GM21786 (cell line): ENCODE results near the gene PTPRU.

ENCODE experiments used
- ATAC-seq: cut with Tn5 transposase; IDR thresholded peaks from one replicate; pipeline ENCODE4 v1.9.1; 2021; ENCODE audit not compliant: unreplicated experiment

The PTPRU gene

DNA sequence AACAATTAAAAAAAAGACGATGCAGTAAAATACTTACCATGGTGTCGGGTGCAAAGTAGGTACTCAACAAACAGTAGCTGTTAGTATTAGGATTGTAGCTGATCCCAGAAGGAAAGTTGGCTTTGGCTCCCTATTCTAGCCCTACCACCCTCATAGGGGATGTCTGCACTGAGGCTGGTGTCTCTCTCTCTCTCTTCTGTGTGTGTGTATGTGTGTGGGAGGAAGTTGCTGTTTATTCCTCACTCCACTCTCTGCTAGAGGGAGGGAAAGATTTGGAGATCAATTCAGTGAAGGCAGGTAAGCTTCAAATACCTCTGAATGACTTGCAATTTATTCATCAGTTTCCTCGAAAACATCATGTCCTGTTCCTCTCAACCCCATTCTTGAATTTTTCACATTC lies 124.4 kb downstream of the PTPRU start:
- ATAC-seq, result no peak

DNA sequence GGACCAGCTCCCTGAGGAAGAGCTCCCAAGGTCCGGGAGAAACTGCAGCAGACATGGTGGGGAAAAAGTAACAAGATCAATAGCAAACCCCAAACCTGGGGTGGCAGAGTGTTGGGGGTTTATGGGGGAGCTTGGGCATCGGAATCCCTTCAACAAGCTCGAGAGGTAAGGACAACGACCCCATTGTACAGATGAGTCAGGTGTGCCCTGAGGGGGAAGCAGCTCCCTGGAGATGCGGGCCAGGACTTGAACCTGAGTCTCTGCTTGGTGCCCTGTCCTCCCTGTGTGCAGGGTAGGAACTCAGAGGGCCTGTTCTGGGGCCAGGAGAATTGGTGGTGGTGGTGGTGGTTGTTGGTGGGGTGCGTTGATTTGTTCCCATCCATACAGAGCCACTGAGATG lies 125.4 kb downstream of the PTPRU start:
- no peak for ATAC-seq

DNA sequence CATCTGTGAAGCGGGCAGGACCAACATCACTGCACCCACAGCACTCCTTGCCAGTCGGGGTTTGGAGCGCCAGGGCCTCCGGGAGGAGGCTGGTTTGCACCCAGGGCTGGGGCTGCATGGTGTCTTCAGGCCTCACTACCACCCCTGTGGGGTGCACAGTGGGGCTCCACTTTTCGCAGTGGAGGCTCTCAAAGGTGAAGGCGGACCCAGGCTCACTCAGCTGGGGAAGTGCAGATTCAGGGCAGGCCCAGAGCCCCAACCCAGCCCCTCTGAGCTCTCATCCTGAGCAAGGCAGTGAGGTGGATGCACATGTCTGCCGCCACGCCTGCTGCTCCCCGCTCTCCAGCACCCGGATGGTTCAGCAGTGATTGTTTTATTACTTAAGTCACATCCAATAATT lies 125.8 kb downstream of the PTPRU start:
- no peak for ATAC-seq

DNA sequence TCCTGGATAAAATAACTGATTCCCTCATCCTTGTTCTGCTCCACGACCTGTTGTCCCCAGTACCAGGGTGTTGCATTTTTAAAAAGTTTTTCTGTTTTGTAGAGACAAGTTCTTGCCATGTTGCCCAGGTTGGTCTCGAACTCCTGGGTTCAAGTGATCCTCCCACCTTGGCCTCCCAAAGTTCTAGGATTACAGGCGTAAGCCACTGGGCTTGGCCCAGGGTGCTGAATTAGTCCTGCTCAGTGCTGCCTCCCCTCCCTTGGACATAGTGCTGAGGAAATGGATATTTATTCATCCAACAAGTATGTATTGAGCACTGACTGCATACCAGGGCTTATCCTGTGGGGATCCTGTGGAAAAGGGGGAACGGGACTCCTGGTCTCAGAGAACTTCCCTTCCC lies 126.4 kb downstream of the PTPRU start:
- ATAC-seq, result no peak

DNA sequence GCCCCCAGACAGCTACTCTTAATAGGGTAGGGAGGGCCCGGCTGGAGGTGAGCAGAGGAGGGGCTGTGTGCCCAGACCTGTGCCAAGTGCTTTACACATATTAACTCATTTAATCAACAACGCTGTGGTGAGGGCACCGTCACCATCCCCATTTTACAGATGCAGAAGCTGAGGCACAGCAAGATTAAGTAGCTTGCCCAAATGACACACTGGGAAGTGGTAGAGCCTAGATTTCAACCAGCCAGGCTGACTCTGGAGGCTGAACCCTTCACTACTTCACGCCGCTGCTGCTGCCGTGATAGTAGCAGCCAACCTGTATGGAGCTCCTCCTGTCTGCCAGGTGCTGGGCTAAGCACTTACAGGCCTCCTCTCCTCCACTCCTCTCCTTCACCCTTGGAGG lies 127.2 kb downstream of the PTPRU start:
- ATAC-seq, result no peak

DNA sequence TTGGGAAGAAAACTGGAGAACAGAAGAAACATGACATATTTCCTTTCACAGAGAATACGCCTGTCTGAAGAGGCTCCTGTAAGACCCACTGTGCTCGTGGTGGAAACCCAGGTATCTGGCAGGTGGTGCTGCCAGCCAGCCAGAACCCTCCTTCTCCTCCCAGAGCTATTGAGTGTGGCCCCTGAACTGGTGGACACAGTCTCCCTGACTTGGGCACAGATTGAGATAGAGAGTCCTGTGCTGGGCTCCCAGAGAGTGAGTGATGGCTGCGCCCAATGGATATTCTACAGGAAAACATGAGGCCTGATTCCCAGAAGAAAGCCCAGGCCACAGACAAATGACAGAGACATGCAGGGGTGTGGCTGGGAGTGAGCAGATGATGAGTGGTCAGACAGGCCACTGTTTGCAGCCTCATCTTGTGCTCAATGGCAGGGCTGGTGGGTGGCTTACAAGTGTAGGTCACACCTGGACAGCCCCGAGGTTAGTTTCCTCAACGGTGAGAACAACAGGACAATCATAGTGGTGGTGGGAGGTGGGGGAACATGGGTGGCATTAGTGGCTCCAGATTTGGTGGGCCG lies 127.9 kb downstream of the PTPRU start:
- ATAC-seq, result no peak

DNA sequence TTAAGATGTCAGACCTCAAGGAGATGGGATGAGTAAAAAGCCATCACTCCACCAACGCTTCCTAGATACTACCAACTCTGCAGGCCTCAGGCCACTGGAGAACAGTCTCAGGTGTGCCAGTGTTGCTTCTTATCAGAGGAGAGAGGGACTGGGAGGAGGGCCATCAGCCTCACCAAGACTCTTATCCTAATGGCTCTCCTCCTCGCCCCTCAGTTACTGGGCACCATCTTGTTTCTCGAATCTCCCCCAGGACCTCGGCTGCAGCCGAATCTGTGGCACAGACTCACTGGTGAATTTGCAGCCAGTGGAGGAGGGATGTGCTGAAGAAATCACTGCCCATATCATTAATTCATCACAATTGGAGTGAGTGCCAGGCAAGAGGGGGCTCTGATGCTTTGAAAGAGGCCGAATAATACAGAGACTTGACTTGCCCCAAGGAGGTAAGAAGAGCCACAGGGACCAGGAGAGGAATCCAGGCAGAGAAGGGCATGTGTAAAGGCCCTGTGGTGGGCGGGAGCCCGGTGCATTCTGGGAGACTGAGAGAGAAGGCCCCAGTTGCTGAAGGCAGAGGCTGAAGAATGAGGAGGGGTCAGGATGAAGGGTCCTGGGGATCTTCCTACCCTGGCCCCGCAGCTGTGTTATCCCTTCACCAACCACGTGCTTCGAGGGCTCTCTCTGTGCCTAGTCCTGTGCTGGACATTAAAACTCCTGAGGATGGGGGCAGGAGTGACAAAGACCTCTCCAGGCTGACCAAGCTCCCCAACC lies 129.8 kb downstream of the PTPRU start:
- ATAC-seq, result no peak

DNA sequence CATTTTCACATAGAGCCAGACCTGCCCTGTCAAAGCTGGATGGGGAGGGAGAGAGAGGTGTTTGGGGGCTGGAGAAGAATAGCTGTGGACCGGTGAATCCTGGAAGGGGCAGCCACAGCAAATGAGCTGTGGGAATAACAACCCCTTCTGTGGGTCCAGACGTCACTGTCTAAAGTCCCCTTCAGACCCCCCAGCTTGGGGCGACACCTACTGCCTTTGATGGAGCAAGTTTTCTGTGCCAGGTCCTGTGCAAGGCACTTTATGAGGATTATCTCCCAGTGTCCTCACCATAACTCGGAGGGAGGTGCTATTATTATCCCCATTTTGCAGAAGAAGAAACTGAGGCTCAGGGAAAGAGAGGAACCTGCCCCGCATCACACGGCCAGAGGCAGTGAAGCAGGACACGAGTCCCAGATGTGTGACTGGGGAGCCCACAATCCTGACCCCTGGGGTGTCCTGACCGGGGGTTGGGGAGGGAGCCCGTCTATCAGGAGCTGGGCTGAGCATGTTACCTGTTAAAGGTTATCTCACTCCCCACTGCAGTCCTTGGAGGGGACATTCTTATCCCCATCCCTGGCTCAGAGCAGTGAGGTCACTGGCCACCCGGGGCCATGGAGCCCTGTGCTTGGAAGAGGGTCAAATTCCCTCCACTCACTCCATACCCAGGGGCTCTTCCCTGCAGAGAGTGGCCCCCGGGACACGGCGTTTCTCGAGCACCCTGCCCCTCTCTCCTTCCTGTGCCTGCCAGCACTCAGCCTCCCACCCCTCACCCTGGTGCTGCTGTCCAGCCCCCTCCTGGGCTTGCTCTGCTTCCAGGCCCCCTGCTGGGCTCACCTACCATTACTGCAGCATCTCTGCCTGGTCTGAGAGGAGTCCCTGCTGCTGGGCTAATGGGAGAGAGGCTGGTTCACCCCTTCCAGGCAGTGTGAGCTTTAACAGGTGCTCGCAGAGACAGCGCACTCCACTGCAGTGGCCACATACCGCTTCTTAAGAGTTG lies 132.9 kb downstream of the PTPRU start:
- ATAC-seq, result no peak

DNA sequence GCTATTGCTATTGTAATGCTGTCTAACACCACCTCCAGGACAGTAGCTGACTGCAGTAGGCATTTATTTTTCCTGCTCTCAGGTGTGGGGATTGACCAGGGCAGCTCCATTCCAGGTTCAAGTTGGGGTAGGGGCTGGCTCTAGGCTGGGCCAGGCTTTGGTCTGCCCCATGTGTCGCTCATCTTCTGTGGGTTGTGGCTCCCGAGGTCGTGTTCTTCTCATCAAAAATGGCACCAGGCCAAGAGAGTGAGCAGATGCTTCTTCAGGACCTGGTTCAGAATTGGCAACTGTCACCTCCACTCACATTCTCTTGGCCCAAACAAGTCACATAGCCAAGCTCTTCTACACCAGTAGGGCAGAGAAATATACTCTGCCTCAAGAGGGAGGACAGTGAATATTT lies 133.7 kb downstream of the PTPRU start:
- no peak for ATAC-seq

DNA sequence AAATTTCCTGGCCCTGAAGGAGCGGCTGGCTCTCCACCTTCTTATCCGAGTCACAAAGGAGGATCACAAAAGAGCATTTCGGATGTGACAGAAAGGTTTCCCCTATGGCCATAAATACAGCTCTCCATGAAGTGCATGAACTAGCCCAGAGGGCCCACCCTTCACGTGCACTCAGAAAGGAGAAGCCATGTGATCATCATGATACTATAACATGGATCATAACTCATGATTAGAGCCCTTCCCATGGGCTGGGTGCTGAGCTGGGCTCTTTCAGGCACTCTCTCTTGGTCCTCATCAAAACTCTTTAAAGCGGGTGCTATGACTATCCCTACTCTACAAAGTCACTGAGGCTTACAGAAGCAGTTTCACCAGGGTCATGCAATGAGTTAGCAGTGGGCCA lies 135.0 kb downstream of the PTPRU start:
- ATAC-seq, result no peak

DNA sequence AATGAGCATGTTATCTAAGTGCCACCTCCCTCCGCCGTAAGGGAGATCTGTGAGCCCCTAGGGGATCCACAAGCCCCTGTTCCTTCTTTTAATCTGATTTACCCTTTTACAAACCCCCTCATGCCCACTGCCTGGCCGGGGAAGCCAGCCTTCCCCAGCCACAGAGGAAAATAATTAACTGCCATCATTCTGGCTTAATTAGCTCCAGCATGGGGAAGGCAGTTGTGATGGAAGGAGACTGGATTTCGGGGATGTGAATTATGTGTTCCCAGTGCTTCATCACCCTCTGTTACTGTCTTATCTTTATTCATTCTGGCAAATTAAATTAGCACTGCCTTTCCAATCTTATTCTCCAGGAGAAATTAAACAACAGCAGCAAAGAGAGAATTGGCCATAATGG lies 135.8 kb downstream of the PTPRU start:
- ATAC-seq, result no peak
